GM23338 (cell line): ENCODE data around the gene LASP1NB.

Source experiments
- ATAC-seq: fragments of 200-7000 bp; cut with Tn5 transposase; 3 replicates; pipeline ENCODE4 v1.9.1; 2020
- DNase-seq: peaks from one replicate; pipeline ENCODE4 v3.0.0-alpha.2; 2015; ENCODE audit warnings: low spot score
- H2AFZ ChIP-seq: fragments of 200-600 bp; sonication (generic); 2 replicates; pipeline ENCODE4 v1.8.0; 2016; ENCODE audit warnings: antibody characterized with exemption, mild to moderate bottlenecking, moderate library complexity
- H3F3A ChIP-seq: fragments of 200-600 bp; sonication (generic); replicated peaks from 2 replicates; pipeline ENCODE4 v1.8.0; 2017; ENCODE audit warnings: antibody characterized with exemption, mixed run types, low read depth
- H3K27ac ChIP-seq: fragments of 200-600 bp; sonication (generic); 2 replicates; pipeline ENCODE4 v1.6.1; 2016; ENCODE audit warnings: low read depth
- H3K27me3 ChIP-seq: fragments of 200-600 bp; sonication (generic); 2 replicates; pipeline ENCODE4 v1.8.0; 2016; ENCODE audit warnings: mild to moderate bottlenecking, mixed run types, moderate library complexity; ENCODE audit not compliant: insufficient read depth
- H3K36me3 ChIP-seq: fragments of 200-600 bp; sonication (generic); 2 replicates; pipeline ENCODE4 v1.8.0; 2016; ENCODE audit warnings: mild to moderate bottlenecking; ENCODE audit not compliant: insufficient read depth
- H3K4me1 ChIP-seq: fragments of 200-600 bp; sonication (generic); 2 replicates; pipeline ENCODE4 v1.8.0; 2016; ENCODE audit warnings: mild to moderate bottlenecking, moderate library complexity; ENCODE audit not compliant: insufficient read depth
- H3K4me2 ChIP-seq: fragments of 200-600 bp; sonication (generic); 2 replicates; pipeline ENCODE4 v1.7.1; 2017; ENCODE audit warnings: mixed run types
- H3K4me3 ChIP-seq: fragments of 200-600 bp; sonication (generic); 2 replicates; pipeline ENCODE4 v1.6.1; 2016; ENCODE audit warnings: mixed run types
- H3K79me2 ChIP-seq: fragments of 200-600 bp; sonication (generic); replicated peaks from 2 replicates; pipeline ENCODE4 v1.8.0; 2017; ENCODE audit warnings: mild to moderate bottlenecking; ENCODE audit not compliant: insufficient read depth
- H3K9me2 ChIP-seq: fragments of 200-600 bp; sonication (generic); 2 replicates; pipeline ENCODE4 v1.8.0; 2017; ENCODE audit not compliant: insufficient read depth
- H4K20me1 ChIP-seq: fragments of 200-600 bp; sonication (generic); replicated peaks from 2 replicates; pipeline ENCODE4 v1.8.0; 2017; ENCODE audit warnings: mild to moderate bottlenecking; ENCODE audit not compliant: insufficient read depth
- H3K27ac Mint-ChIP-seq: 2 replicates; pipeline ENCODE4 v1.8.0; 2020; ENCODE audit warnings: inconsistent platforms, mild to moderate bottlenecking, moderate library complexity, mixed read lengths
- H3K27me3 Mint-ChIP-seq: 3 replicates; pipeline ENCODE4 v1.8.0; 2022; ENCODE audit warnings: low read depth, mild to moderate bottlenecking, moderate library complexity, mixed read lengths, inconsistent platforms; ENCODE audit not compliant: insufficient read depth, poor library complexity
- H3K36me3 Mint-ChIP-seq: 3 replicates; pipeline ENCODE4 v1.8.0; 2021; ENCODE audit warnings: low read depth, mild to moderate bottlenecking, inconsistent platforms, moderate library complexity, mixed read lengths
- H3K4me1 Mint-ChIP-seq: 3 replicates; pipeline ENCODE4 v1.8.0; 2020; ENCODE audit warnings: mild to moderate bottlenecking, inconsistent platforms, mixed read lengths
- H3K4me3 Mint-ChIP-seq: 3 replicates; pipeline ENCODE4 v1.8.0; 2021; ENCODE audit warnings: moderate library complexity, mild to moderate bottlenecking, inconsistent platforms, mixed read lengths
- H3K9me3 Mint-ChIP-seq: 3 replicates; pipeline ENCODE4 v1.8.0; 2020; ENCODE audit warnings: moderate library complexity, mild to moderate bottlenecking, inconsistent platforms, mixed read lengths
- CREB1 ChIP-seq: fragments of 250-450 bp; sonication (Bioruptor Pico); IDR thresholded peaks from 2 replicates; pipeline ENCODE4 v1.5.0; 2020; ENCODE audit warnings: low read depth, mild to moderate bottlenecking, moderate library complexity
- EZH2 ChIP-seq: fragments of 200-600 bp; sonication (generic); IDR thresholded peaks from one replicate; pipeline ENCODE4 v1.8.0; 2017; ENCODE audit warnings: antibody characterized with exemption, mild to moderate bottlenecking, low read depth; ENCODE audit not compliant: unreplicated experiment
- EZH2phosphoT487 ChIP-seq: fragments of 200-600 bp; sonication (generic); IDR thresholded peaks from one replicate; pipeline ENCODE4 v1.8.1; 2018; ENCODE audit warnings: antibody characterized with exemption; ENCODE audit not compliant: unreplicated experiment
- JUNB ChIP-seq: IDR thresholded peaks from one replicate; pipeline ENCODE4 v1.6.1; 2016; ENCODE audit warnings: antibody characterized with exemption; ENCODE audit not compliant: unreplicated experiment
- NANOG ChIP-seq: IDR thresholded peaks from 2 replicates; pipeline ENCODE4 v1.6.1; 2016; ENCODE audit warnings: antibody characterized with exemption, borderline replicate concordance
- POLR2AphosphoS5 ChIP-seq: IDR thresholded peaks from 2 replicates; pipeline ENCODE4 v1.6.1; 2016; ENCODE audit warnings: antibody characterized with exemption, low read depth
- STAT1 ChIP-seq: IDR thresholded peaks from one replicate; pipeline ENCODE4 v1.6.1; 2016; ENCODE audit warnings: antibody characterized with exemption; ENCODE audit not compliant: unreplicated experiment
- ZNF114 ChIP-seq: fragments of 250-450 bp; sonication (Bioruptor Pico); IDR thresholded peaks from 2 replicates; pipeline ENCODE4 v1.5.0; 2020; ENCODE audit warnings: mild to moderate bottlenecking, moderate library complexity
- ZNF331 ChIP-seq: fragments of 250-450 bp; sonication (Bioruptor Pico); IDR thresholded peaks from 2 replicates; pipeline ENCODE4 v1.5.0; 2020; ENCODE audit warnings: low read depth, mild to moderate bottlenecking, moderate library complexity
- TF ChIP-seq, protein P1 (sequence below): IDR thresholded peaks from one replicate; pipeline ENCODE4 v1.6.1; 2018; ENCODE audit warnings: antibody characterized with exemption; ENCODE audit not compliant: unreplicated experiment
- TF ChIP-seq, protein P2 (sequence below): IDR thresholded peaks from 2 replicates; pipeline ENCODE4 v1.6.1; 2016; ENCODE audit warnings: antibody characterized with exemption
- TF ChIP-seq, protein P3 (sequence below): fragments of 250-450 bp; sonication (Bioruptor Pico); IDR thresholded peaks from 2 replicates; pipeline ENCODE4 v1.5.0; 2020; ENCODE audit warnings: mild to moderate bottlenecking, moderate library complexity
- TF ChIP-seq, protein P4 (sequence below), 2 experiments: fragments of 200-600 bp in 1 of 2; sonication (generic) in 1 of 2; conservative IDR thresholded peaks; 2 replicates each; pipeline versions ENCODE4 v1.5.1 to v1.6.1; 2016 to 2017; ENCODE audit warnings: antibody characterized with exemption in 2 of 2, low read depth in 2 of 2, mild to moderate bottlenecking in 2 of 2, moderate library complexity in 1 of 2

Gene LASP1NB

DNA sequence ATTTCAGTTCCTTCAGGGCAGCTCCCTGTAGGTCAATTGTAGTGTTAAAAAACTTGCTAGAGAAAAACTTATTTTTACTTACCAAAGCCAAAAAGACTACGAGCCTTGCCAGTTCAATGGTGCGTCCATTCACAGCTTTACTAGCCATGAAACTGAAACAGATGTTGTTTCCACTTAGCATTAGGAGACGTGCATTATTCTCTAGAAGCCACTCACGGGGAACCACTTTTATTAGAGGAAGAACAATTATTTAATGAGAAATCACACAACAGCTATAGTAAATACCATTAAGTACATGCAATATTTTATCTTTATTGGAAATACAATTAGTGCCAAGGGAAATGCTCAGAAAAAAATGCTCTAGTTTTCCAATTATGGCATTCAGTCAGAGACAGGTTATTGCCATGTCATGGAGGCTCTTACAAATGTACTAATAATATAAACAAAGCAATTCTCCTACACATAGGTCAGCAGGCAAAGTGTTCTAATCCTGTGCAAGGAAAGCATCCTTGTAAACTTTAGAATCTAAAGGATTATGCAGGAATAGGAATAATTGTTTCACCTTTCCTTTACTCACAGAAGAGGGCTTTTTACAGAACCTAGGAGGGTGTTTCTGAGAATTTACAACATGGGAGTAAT is 17.4 kb downstream of the LASP1NB start (continued):
- TF ChIP-seq, protein P1, sequence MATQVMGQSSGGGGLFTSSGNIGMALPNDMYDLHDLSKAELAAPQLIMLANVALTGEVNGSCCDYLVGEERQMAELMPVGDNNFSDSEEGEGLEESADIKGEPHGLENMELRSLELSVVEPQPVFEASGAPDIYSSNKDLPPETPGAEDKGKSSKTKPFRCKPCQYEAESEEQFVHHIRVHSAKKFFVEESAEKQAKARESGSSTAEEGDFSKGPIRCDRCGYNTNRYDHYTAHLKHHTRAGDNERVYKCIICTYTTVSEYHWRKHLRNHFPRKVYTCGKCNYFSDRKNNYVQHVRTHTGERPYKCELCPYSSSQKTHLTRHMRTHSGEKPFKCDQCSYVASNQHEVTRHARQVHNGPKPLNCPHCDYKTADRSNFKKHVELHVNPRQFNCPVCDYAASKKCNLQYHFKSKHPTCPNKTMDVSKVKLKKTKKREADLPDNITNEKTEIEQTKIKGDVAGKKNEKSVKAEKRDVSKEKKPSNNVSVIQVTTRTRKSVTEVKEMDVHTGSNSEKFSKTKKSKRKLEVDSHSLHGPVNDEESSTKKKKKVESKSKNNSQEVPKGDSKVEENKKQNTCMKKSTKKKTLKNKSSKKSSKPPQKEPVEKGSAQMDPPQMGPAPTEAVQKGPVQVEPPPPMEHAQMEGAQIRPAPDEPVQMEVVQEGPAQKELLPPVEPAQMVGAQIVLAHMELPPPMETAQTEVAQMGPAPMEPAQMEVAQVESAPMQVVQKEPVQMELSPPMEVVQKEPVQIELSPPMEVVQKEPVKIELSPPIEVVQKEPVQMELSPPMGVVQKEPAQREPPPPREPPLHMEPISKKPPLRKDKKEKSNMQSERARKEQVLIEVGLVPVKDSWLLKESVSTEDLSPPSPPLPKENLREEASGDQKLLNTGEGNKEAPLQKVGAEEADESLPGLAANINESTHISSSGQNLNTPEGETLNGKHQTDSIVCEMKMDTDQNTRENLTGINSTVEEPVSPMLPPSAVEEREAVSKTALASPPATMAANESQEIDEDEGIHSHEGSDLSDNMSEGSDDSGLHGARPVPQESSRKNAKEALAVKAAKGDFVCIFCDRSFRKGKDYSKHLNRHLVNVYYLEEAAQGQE = no peak

DNA sequence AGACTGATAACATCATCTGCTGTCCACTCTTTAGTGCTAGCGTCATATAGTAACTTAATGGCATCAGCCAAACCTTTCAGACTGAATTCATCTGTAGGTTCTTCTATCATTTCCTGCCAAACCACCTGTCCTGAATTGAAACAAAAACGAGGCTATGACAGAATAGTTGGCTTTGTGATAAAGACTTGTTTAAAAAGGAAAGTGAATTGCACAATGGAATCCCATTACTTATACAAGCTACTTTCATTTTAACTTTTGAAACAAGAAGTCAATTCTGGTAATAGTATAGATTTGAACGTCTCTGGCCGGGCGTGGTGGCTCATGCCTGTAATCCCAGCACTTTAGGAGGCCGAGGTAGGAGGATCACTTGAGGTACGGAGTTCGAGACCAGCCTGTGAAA is 18.2 kb downstream of the LASP1NB start:
- no peak overlapping the region for H3K27ac ChIP-seq
- Mint-ChIP-seq H3K4me1 (peaks cover under 1% of the 10 kb centered on the region; the same call in 2 of the 3 replicates), H3K9me3 (no peaks in the 10 kb centered on the region; the same call in 2 of the 3 replicates), H3K36me3 (no peaks in the 10 kb centered on the region), H3K27me3 (peaks cover 3% of the 10 kb centered on the region), H3K4me3 (no peak overlapping the region), H3K27ac (no peak overlapping the region)
- no peaks in the 10 kb centered on the region for H4K20me1 ChIP-seq
- no peaks in the 10 kb centered on the region for H3K27me3 ChIP-seq
- H3K4me3 ChIP-seq = no peak overlapping the region
- peaks cover 3% of the 10 kb centered on the region; the same call in 1 of the 2 replicates for H3K4me1 ChIP-seq
- no peak overlapping the region for H3K4me2 ChIP-seq
- H3K36me3 ChIP-seq = no peaks in the 10 kb centered on the region
- no peaks in the 10 kb centered on the region for H3F3A ChIP-seq
- ATAC-seq (no peak), DNase-seq (no peak)
- H3K79me2 ChIP-seq = no peaks in the 10 kb centered on the region
- H2AFZ ChIP-seq = no peak overlapping the region
- H3K9me2 ChIP-seq = no peaks in the 10 kb centered on the region
- no peak for TF ChIP-seq ZNF331 (CRISPR knock-in tag)
- TF ChIP-seq ZNF114 (CRISPR knock-in tag) = no peak
- no peak for TF ChIP-seq EZH2
- TF ChIP-seq, protein P2, sequence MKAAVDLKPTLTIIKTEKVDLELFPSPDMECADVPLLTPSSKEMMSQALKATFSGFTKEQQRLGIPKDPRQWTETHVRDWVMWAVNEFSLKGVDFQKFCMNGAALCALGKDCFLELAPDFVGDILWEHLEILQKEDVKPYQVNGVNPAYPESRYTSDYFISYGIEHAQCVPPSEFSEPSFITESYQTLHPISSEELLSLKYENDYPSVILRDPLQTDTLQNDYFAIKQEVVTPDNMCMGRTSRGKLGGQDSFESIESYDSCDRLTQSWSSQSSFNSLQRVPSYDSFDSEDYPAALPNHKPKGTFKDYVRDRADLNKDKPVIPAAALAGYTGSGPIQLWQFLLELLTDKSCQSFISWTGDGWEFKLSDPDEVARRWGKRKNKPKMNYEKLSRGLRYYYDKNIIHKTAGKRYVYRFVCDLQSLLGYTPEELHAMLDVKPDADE = no peak
- TF ChIP-seq EZH2phosphoT487 = no peak
- TF ChIP-seq, protein P3, sequence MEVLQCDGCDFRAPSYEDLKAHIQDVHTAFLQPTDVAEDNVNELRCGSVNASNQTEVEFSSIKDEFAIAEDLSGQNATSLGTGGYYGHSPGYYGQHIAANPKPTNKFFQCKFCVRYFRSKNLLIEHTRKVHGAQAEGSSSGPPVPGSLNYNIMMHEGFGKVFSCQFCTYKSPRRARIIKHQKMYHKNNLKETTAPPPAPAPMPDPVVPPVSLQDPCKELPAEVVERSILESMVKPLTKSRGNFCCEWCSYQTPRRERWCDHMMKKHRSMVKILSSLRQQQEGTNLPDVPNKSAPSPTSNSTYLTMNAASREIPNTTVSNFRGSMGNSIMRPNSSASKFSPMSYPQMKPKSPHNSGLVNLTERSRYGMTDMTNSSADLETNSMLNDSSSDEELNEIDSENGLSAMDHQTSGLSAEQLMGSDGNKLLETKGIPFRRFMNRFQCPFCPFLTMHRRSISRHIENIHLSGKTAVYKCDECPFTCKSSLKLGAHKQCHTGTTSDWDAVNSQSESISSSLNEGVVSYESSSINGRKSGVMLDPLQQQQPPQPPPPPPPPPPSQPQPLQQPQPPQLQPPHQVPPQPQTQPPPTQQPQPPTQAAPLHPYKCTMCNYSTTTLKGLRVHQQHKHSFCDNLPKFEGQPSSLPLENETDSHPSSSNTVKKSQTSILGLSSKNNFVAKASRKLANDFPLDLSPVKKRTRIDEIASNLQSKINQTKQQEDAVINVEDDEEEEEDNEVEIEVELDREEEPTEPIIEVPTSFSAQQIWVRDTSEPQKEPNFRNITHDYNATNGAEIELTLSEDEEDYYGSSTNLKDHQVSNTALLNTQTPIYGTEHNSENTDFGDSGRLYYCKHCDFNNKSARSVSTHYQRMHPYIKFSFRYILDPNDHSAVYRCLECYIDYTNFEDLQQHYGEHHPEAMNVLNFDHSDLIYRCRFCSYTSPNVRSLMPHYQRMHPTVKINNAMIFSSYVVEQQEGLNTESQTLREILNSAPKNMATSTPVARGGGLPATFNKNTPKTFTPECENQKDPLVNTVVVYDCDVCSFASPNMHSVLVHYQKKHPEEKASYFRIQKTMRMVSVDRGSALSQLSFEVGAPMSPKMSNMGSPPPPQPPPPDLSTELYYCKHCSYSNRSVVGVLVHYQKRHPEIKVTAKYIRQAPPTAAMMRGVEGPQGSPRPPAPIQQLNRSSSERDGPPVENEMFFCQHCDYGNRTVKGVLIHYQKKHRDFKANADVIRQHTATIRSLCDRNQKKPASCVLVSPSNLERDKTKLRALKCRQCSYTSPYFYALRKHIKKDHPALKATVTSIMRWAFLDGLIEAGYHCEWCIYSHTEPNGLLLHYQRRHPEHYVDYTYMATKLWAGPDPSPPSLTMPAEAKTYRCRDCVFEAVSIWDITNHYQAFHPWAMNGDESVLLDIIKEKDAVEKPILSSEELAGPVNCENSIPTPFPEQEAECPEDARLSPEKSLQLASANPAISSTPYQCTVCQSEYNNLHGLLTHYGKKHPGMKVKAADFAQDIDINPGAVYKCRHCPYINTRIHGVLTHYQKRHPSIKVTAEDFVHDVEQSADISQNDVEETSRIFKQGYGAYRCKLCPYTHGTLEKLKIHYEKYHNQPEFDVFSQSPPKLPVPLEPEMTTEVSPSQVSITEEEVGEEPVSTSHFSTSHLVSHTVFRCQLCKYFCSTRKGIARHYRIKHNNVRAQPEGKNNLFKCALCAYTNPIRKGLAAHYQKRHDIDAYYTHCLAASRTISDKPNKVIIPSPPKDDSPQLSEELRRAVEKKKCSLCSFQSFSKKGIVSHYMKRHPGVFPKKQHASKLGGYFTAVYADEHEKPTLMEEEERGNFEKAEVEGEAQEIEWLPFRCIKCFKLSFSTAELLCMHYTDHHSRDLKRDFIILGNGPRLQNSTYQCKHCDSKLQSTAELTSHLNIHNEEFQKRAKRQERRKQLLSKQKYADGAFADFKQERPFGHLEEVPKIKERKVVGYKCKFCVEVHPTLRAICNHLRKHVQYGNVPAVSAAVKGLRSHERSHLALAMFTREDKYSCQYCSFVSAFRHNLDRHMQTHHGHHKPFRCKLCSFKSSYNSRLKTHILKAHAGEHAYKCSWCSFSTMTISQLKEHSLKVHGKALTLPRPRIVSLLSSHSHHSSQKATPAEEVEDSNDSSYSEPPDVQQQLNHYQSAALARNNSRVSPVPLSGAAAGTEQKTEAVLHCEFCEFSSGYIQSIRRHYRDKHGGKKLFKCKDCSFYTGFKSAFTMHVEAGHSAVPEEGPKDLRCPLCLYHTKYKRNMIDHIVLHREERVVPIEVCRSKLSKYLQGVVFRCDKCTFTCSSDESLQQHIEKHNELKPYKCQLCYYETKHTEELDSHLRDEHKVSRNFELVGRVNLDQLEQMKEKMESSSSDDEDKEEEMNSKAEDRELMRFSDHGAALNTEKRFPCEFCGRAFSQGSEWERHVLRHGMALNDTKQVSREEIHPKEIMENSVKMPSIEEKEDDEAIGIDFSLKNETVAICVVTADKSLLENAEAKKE (CRISPR knock-in tag) = no peak
- TF ChIP-seq, protein P4, sequence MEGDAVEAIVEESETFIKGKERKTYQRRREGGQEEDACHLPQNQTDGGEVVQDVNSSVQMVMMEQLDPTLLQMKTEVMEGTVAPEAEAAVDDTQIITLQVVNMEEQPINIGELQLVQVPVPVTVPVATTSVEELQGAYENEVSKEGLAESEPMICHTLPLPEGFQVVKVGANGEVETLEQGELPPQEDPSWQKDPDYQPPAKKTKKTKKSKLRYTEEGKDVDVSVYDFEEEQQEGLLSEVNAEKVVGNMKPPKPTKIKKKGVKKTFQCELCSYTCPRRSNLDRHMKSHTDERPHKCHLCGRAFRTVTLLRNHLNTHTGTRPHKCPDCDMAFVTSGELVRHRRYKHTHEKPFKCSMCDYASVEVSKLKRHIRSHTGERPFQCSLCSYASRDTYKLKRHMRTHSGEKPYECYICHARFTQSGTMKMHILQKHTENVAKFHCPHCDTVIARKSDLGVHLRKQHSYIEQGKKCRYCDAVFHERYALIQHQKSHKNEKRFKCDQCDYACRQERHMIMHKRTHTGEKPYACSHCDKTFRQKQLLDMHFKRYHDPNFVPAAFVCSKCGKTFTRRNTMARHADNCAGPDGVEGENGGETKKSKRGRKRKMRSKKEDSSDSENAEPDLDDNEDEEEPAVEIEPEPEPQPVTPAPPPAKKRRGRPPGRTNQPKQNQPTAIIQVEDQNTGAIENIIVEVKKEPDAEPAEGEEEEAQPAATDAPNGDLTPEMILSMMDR (conservative IDR thresholded peaks at IDR 0.05; ENCODE audit: low read depth in 2 of 2) = no peak
- TF ChIP-seq POLR2AphosphoS5 = no peak
- TF ChIP-seq CREB1 (CRISPR knock-in tag) = no peak
- TF ChIP-seq JUNB = no peak
- TF ChIP-seq STAT1 = no peak
- TF ChIP-seq NANOG = no peak
